Measurements from ENCODE around the gene WDR88. TPM values are rescaled to one million over a fixed set of nuclear protein-coding genes. Genes with fewer than 3 reads are reported as not detected.

Gene WDR88
- total and polyA plus RNA-seq, 2 of the 13 experiments (the other 11 are each of a cell fraction or from before 2014, with no cell fraction given), result not detected

DNA sequence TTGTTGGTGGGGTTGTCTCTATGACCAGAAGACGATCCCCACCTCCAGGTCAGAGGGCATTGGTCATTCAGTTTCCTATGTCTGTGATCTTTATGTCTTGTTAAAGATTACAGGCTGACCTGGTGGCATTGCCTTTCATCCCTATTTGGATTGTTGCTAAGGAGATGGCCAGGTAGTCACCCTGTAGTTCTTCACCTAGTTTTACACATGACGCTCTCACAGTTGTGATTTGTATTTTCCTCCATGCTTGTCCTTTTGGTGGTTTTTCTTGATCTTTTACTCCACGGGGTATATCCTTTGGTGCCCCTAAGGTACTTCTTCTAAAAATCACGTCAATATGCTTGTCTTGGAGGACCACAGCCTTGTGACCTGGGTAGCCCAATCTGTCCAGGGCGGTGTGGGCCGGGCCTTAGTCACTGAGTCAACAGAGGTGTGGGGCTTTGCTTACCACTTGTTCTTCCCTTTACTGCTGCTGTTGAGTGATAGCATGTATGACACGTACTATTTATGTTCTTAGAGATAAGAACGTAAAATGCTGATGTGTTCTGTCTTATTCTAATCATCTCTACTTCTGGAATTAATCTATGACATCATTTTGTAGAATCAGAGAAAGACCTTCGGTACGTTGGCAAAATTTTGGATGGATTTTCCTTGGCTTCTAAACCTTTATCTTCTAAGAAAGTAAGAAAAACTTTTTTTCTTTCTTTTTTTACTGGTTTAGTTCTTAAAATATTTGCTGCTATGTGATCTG is 30.8 kb upstream of the WDR88 start (continued):
- peak; percentile 49; the same call in 1 of the 2 replicates for TF ChIP-seq ZNF430 (CRISPR knock-in tag; IDR thresholded peaks at IDR 0.05)
- no peak for TF ChIP-seq PHF5A (CRISPR knock-in tag; IDR thresholded peaks at IDR 0.05; ENCODE audit: low read depth, unreplicated experiment)
- TF ChIP-seq, protein P1, sequence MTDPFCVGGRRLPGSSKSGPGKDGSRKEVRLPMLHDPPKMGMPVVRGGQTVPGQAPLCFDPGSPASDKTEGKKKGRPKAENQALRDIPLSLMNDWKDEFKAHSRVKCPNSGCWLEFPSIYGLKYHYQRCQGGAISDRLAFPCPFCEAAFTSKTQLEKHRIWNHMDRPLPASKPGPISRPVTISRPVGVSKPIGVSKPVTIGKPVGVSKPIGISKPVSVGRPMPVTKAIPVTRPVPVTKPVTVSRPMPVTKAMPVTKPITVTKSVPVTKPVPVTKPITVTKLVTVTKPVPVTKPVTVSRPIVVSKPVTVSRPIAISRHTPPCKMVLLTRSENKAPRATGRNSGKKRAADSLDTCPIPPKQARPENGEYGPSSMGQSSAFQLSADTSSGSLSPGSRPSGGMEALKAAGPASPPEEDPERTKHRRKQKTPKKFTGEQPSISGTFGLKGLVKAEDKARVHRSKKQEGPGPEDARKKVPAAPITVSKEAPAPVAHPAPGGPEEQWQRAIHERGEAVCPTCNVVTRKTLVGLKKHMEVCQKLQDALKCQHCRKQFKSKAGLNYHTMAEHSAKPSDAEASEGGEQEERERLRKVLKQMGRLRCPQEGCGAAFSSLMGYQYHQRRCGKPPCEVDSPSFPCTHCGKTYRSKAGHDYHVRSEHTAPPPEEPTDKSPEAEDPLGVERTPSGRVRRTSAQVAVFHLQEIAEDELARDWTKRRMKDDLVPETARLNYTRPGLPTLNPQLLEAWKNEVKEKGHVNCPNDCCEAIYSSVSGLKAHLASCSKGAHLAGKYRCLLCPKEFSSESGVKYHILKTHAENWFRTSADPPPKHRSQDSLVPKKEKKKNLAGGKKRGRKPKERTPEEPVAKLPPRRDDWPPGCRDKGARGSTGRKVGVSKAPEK (CRISPR knock-in tag; IDR thresholded peaks at IDR 0.05; ENCODE audit: borderline replicate concordance), result peak; percentile 62; the same call in 1 of the 2 replicates
- TF ChIP-seq RFX1 (IDR thresholded peaks at IDR 0.05), result peak; percentile 80
- TF ChIP-seq HNRNPL (IDR thresholded peaks at IDR 0.05; ENCODE audit: low read depth, low read length), result no peak
- TF ChIP-seq, protein P2, sequence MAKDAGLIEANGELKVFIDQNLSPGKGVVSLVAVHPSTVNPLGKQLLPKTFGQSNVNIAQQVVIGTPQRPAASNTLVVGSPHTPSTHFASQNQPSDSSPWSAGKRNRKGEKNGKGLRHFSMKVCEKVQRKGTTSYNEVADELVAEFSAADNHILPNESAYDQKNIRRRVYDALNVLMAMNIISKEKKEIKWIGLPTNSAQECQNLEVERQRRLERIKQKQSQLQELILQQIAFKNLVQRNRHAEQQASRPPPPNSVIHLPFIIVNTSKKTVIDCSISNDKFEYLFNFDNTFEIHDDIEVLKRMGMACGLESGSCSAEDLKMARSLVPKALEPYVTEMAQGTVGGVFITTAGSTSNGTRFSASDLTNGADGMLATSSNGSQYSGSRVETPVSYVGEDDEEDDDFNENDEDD (CRISPR knock-in tag; IDR thresholded peaks at IDR 0.05; ENCODE audit: borderline replicate concordance), result no peak
- no peak for TF ChIP-seq RELA (CRISPR knock-in tag; IDR thresholded peaks at IDR 0.05)
- TF ChIP-seq JUNB (CRISPR knock-in tag; IDR thresholded peaks at IDR 0.05; ENCODE audit: borderline replicate concordance), result 0 out of 2 replicates have a peak, but pooled peaks have one; percentile 52
- 0 out of 2 replicates have a peak, but pooled peaks have one; percentile 44 for TF ChIP-seq ZNF337 (CRISPR knock-in tag; IDR thresholded peaks at IDR 0.05; ENCODE audit: borderline replicate concordance, low read depth)
- TF ChIP-seq CBX1 (IDR thresholded peaks at IDR 0.05; ENCODE audit: low read depth), result no peak
- TF ChIP-seq NCOA5 (CRISPR knock-in tag; IDR thresholded peaks at IDR 0.05), result no peak
- TF ChIP-seq RXRA (CRISPR knock-in tag; IDR thresholded peaks at IDR 0.05), result peak; percentile 90; the same call in 1 of the 2 replicates
- peak; percentile 14; the same call in 1 of the 2 replicates for TF ChIP-seq ZFX (CRISPR knock-in tag; IDR thresholded peaks at IDR 0.05; ENCODE audit: low read depth)
- peak; percentile 29; the same call in 1 of the 2 replicates for TF ChIP-seq DMAP1 (CRISPR knock-in tag; IDR thresholded peaks at IDR 0.05)
- TF ChIP-seq, protein P3, sequence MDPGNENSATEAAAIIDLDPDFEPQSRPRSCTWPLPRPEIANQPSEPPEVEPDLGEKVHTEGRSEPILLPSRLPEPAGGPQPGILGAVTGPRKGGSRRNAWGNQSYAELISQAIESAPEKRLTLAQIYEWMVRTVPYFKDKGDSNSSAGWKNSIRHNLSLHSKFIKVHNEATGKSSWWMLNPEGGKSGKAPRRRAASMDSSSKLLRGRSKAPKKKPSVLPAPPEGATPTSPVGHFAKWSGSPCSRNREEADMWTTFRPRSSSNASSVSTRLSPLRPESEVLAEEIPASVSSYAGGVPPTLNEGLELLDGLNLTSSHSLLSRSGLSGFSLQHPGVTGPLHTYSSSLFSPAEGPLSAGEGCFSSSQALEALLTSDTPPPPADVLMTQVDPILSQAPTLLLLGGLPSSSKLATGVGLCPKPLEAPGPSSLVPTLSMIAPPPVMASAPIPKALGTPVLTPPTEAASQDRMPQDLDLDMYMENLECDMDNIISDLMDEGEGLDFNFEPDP (CRISPR knock-in tag; conservative IDR thresholded peaks at IDR 0.05), result no peak
- TF ChIP-seq TBX3 (IDR thresholded peaks at IDR 0.05; ENCODE audit: borderline replicate concordance), result peak; percentile 88
- TF ChIP-seq, protein P4, sequence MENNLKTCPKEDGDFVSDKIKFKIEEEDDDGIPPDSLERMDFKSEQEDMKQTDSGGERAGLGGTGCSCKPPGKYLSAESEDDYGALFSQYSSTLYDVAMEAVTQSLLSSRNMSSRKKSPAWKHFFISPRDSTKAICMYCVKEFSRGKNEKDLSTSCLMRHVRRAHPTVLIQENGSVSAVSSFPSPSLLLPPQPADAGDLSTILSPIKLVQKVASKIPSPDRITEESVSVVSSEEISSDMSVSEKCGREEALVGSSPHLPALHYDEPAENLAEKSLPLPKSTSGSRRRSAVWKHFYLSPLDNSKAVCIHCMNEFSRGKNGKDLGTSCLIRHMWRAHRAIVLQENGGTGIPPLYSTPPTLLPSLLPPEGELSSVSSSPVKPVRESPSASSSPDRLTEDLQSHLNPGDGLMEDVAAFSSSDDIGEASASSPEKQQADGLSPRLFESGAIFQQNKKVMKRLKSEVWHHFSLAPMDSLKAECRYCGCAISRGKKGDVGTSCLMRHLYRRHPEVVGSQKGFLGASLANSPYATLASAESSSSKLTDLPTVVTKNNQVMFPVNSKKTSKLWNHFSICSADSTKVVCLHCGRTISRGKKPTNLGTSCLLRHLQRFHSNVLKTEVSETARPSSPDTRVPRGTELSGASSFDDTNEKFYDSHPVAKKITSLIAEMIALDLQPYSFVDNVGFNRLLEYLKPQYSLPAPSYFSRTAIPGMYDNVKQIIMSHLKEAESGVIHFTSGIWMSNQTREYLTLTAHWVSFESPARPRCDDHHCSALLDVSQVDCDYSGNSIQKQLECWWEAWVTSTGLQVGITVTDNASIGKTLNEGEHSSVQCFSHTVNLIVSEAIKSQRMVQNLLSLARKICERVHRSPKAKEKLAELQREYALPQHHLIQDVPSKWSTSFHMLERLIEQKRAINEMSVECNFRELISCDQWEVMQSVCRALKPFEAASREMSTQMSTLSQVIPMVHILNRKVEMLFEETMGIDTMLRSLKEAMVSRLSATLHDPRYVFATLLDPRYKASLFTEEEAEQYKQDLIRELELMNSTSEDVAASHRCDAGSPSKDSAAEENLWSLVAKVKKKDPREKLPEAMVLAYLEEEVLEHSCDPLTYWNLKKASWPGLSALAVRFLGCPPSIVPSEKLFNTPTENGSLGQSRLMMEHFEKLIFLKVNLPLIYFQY (CRISPR knock-in tag; IDR thresholded peaks at IDR 0.05; ENCODE audit: borderline replicate concordance), result peak; percentile 55; the same call in 1 of the 2 replicates
- peak; percentile 58; the same call in 1 of the 2 replicates for TF ChIP-seq CREB1 (IDR thresholded peaks at IDR 0.05)
- peak; percentile 50 for TF ChIP-seq CREB1 (CRISPR knock-in tag; IDR thresholded peaks at IDR 0.05)
- TF ChIP-seq, protein P5, sequence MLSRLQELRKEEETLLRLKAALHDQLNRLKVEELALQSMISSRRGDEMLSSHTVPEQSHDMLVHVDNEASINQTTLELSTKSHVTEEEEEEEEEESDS (CRISPR knock-in tag; IDR thresholded peaks at IDR 0.05; ENCODE audit: borderline replicate concordance), result no peak
- TF ChIP-seq BCL6 (CRISPR knock-in tag; IDR thresholded peaks at IDR 0.05), result peak; percentile 96
